Left forelimb (tissue), 1 donor: ENCODE data around the gene EVPL.

Source experiments
- DNase-seq: peaks from one replicate; pipeline ENCODE4 v3.0.0-alpha.2; 2018; ENCODE audit warnings: low spot score

Gene EVPL

GRCh38 chr17:75959051-75959838 is 67.9 kb downstream of the EVPL start:
- DNase-seq = no peak
